ENCODE measurements around the gene PGAM4.

PGAM4 gene

GRCh38 chrX:77953302-77953701 lies 16.1 kb downstream of the PGAM4 start:
- H3K14ac ChIP-seq (ENCODE audit: low read length), result no peak overlapping the region
- no peaks in the 10 kb centered on the region for H3K27me3 ChIP-seq (ENCODE audit: insufficient read depth, low read length)
- no peak overlapping the region for H2BK5ac ChIP-seq (ENCODE audit: low read depth, low read length, poor library complexity)
- no peak overlapping the region for H2AK5ac ChIP-seq (ENCODE audit: low read length)
- H4K8ac ChIP-seq (ENCODE audit: low read depth, low read length), result no peak overlapping the region
- no peaks in the 10 kb centered on the region for H3K4me1 ChIP-seq (ENCODE audit: control insufficient read depth in 1 of 2, insufficient read depth in 2 of 2, low read length in 2 of 2)
- no peaks in the 10 kb centered on the region for H3K9me3 ChIP-seq (ENCODE audit: insufficient read depth, low read depth, low read length)
- no peak overlapping the region for H4K12ac ChIP-seq (ENCODE audit: low read depth, low read length)
- no peak overlapping the region for H4K91ac ChIP-seq (ENCODE audit: low read depth, low read length)
- no peak overlapping the region for H3K4ac ChIP-seq (ENCODE audit: low read depth, low read length)
- H2BK12ac ChIP-seq (ENCODE audit: low read length), result no peak overlapping the region
- no peak overlapping the region for H2AFZ ChIP-seq (ENCODE audit: insufficient read depth, low read length, poor library complexity)
- DNase-seq, result no peak
- H3K27ac ChIP-seq (ENCODE audit: low read depth, low read length), result no peak overlapping the region
- H3K79me1 ChIP-seq (ENCODE audit: low read length), result no peaks in the 10 kb centered on the region
- H3K36me3 ChIP-seq (ENCODE audit: control insufficient read depth in 1 of 2, insufficient read depth in 2 of 2, low read length in 2 of 2), result no peaks in the 10 kb centered on the region
- no peak overlapping the region for H3K4me3 ChIP-seq (ENCODE audit: low read depth, low read length)
- WGBS (ENCODE audit: extremely low coverage, insufficient coverage, insufficient read length), result no CpG with 5 or more reads among the region's 1 CpG
- no peaks in the 10 kb centered on the region for H3K79me2 ChIP-seq (ENCODE audit: control insufficient read depth, insufficient read depth, low read length, poor library complexity)
- H3K18ac ChIP-seq (ENCODE audit: low read length), result no peak overlapping the region
- H3K4me2 ChIP-seq (ENCODE audit: low read length), result no peak overlapping the region
- no peak overlapping the region for H2BK120ac ChIP-seq (ENCODE audit: insufficient read depth, low read length, poor library complexity)
- H3K23ac ChIP-seq (ENCODE audit: low read length), result no peak overlapping the region
- H3K9ac ChIP-seq (ENCODE audit: low read length), result no peak overlapping the region

DNA sequence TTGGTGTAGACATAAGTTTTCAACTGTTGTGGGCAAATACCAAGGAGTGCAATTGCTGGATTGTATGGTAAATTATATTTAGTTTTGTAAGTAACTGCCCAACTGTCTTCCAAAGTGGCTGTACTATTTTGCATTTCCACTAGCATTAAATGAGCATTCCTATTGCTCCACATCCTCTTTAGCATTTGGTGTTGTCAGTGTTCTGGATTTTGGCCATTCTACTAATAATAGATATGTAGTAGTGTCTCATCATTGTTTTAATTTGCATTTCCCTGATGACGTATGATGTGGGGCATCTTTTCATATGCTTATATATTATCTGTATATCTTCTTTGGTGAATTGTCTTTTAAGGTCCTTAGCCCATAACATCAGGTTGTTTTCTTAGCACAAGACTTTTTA lies 17.3 kb downstream of the PGAM4 start:
- Histone ChIP-seq H2AFZ (ENCODE audit: insufficient read depth, low read length, poor library complexity) (no peak overlapping the region), H3K14ac (ENCODE audit: low read length) (no peak overlapping the region), H3K27ac (ENCODE audit: low read depth, low read length) (no peak overlapping the region), H2BK12ac (ENCODE audit: low read length) (no peak overlapping the region), H4K12ac (ENCODE audit: low read depth, low read length) (no peak overlapping the region), H3K4ac (ENCODE audit: low read depth, low read length) (no peak overlapping the region), H2BK120ac (ENCODE audit: insufficient read depth, low read length, poor library complexity) (no peak overlapping the region), H3K23ac (ENCODE audit: low read length) (no peak overlapping the region), H4K91ac (ENCODE audit: low read depth, low read length) (no peak overlapping the region), H3K4me3 (ENCODE audit: low read depth, low read length) (no peak overlapping the region), H4K8ac (ENCODE audit: low read depth, low read length) (no peak overlapping the region), H2BK5ac (ENCODE audit: low read depth, low read length, poor library complexity) (no peak overlapping the region), H3K27me3 (ENCODE audit: insufficient read depth, low read length) (no peaks in the 10 kb centered on the region), H3K18ac (ENCODE audit: low read length) (no peak overlapping the region), H3K79me2 (ENCODE audit: control insufficient read depth, insufficient read depth, low read length, poor library complexity) (no peaks in the 10 kb centered on the region), H3K79me1 (ENCODE audit: low read length) (no peaks in the 10 kb centered on the region), H3K4me2 (ENCODE audit: low read length) (no peak overlapping the region), H3K9me3 (ENCODE audit: insufficient read depth, low read depth, low read length) (no peaks in the 10 kb centered on the region), H3K36me3 (ENCODE audit: control insufficient read depth in 1 of 2, insufficient read depth in 2 of 2, low read length in 2 of 2) (no peaks in the 10 kb centered on the region), H3K9ac (ENCODE audit: low read length) (no peak overlapping the region), H2AK5ac (ENCODE audit: low read length) (no peak overlapping the region), H3K4me1 (ENCODE audit: control insufficient read depth in 1 of 2, insufficient read depth in 2 of 2, low read length in 2 of 2) (no peaks in the 10 kb centered on the region)
- no CpG with 5 or more reads among the region's 1 CpG for WGBS (ENCODE audit: extremely low coverage, insufficient coverage, insufficient read length)
- no peak for DNase-seq

- no peak overlapping the region for H2BK12ac ChIP-seq (ENCODE audit: low read length)
- H3K9ac ChIP-seq (ENCODE audit: low read length), result no peak overlapping the region
- H3K36me3 ChIP-seq (ENCODE audit: control insufficient read depth in 1 of 2, insufficient read depth in 2 of 2, low read length in 2 of 2), result no peaks in the 10 kb centered on the region
- H2AFZ ChIP-seq (ENCODE audit: insufficient read depth, low read length, poor library complexity), result no peak overlapping the region
- no peaks in the 10 kb centered on the region for H3K27me3 ChIP-seq (ENCODE audit: insufficient read depth, low read length)
- no CpG with 5 or more reads among the region's 2 CpGs for WGBS (ENCODE audit: extremely low coverage, insufficient coverage, insufficient read length)
- no peak overlapping the region for H2BK120ac ChIP-seq (ENCODE audit: insufficient read depth, low read length, poor library complexity)
- no peak overlapping the region for H3K4ac ChIP-seq (ENCODE audit: low read depth, low read length)
- H4K12ac ChIP-seq (ENCODE audit: low read depth, low read length), result no peak overlapping the region
- H3K79me2 ChIP-seq (ENCODE audit: control insufficient read depth, insufficient read depth, low read length, poor library complexity), result no peaks in the 10 kb centered on the region
- no peak overlapping the region for H2AK5ac ChIP-seq (ENCODE audit: low read length)
- H2BK5ac ChIP-seq (ENCODE audit: low read depth, low read length, poor library complexity), result no peak overlapping the region
- no peaks in the 10 kb centered on the region for H3K9me3 ChIP-seq (ENCODE audit: insufficient read depth, low read depth, low read length)
- H4K91ac ChIP-seq (ENCODE audit: low read depth, low read length), result no peak overlapping the region
- H3K79me1 ChIP-seq (ENCODE audit: low read length), result no peaks in the 10 kb centered on the region
- no peak overlapping the region for H3K4me3 ChIP-seq (ENCODE audit: low read depth, low read length)
- no peak overlapping the region for H3K4me2 ChIP-seq (ENCODE audit: low read length)
- no peaks in the 10 kb centered on the region for H3K4me1 ChIP-seq (ENCODE audit: control insufficient read depth in 1 of 2, insufficient read depth in 2 of 2, low read length in 2 of 2)
- DNase-seq, result no peak
- no peak overlapping the region for H4K8ac ChIP-seq (ENCODE audit: low read depth, low read length)
- no peak overlapping the region for H3K23ac ChIP-seq (ENCODE audit: low read length)
- H3K14ac ChIP-seq (ENCODE audit: low read length), result no peak overlapping the region
- H3K18ac ChIP-seq (ENCODE audit: low read length), result no peak overlapping the region
- no peak overlapping the region for H3K27ac ChIP-seq (ENCODE audit: low read depth, low read length)
Observed at GRCh38 chrX:77949840-77950239, 19.6 kb downstream of the PGAM4 start.

DNA sequence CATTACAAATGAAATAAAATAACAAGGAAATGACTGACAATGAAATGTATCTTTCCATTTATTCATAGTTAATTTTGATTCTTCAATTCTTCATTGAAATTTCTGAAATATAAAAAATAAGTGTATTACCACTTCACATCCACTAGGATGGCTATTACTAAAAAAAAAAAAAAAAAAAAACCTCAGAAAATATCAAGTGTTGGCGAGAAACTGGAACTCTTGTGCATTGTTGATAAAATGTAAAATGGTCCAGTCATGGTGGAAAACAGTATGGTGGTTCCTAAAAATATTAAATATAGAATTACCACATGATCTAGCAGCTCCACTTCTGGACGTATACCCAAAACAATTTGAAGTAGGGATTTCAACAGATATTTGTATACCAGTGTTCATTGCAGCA lies 22.9 kb downstream of the PGAM4 start:
- Histone ChIP-seq H3K79me2 (ENCODE audit: control insufficient read depth, insufficient read depth, low read length, poor library complexity) (no peaks in the 10 kb centered on the region), H2AK5ac (ENCODE audit: low read length) (no peak overlapping the region), H3K18ac (ENCODE audit: low read length) (no peak overlapping the region), H3K27me3 (ENCODE audit: insufficient read depth, low read length) (no peaks in the 10 kb centered on the region), H4K8ac (ENCODE audit: low read depth, low read length) (no peak overlapping the region), H2BK5ac (ENCODE audit: low read depth, low read length, poor library complexity) (no peak overlapping the region), H3K4me2 (ENCODE audit: low read length) (no peak overlapping the region), H3K4me3 (ENCODE audit: low read depth, low read length) (no peak overlapping the region), H3K9ac (ENCODE audit: low read length) (no peak overlapping the region), H3K23ac (ENCODE audit: low read length) (no peak overlapping the region), H3K9me3 (ENCODE audit: insufficient read depth, low read depth, low read length) (no peaks in the 10 kb centered on the region), H3K79me1 (ENCODE audit: low read length) (no peaks in the 10 kb centered on the region), H2BK120ac (ENCODE audit: insufficient read depth, low read length, poor library complexity) (no peak overlapping the region), H3K4ac (ENCODE audit: low read depth, low read length) (no peak overlapping the region), H4K12ac (ENCODE audit: low read depth, low read length) (no peak overlapping the region), H3K36me3 (ENCODE audit: control insufficient read depth in 1 of 2, insufficient read depth in 2 of 2, low read length in 2 of 2) (no peaks in the 10 kb centered on the region), H3K14ac (ENCODE audit: low read length) (no peak overlapping the region), H2AFZ (ENCODE audit: insufficient read depth, low read length, poor library complexity) (no peak overlapping the region), H3K27ac (ENCODE audit: low read depth, low read length) (no peak overlapping the region), H2BK12ac (ENCODE audit: low read length) (no peak overlapping the region), H4K91ac (ENCODE audit: low read depth, low read length) (no peak overlapping the region), H3K4me1 (ENCODE audit: control insufficient read depth in 1 of 2, insufficient read depth in 2 of 2, low read length in 2 of 2) (no peaks in the 10 kb centered on the region)
- no CpG with 5 or more reads among the region's 2 CpGs for WGBS (ENCODE audit: extremely low coverage, insufficient coverage, insufficient read length)
- no peak for DNase-seq
